ENCODE measurements around the gene KRTAP5-3.

The KRTAP5-3 gene

DNA sequence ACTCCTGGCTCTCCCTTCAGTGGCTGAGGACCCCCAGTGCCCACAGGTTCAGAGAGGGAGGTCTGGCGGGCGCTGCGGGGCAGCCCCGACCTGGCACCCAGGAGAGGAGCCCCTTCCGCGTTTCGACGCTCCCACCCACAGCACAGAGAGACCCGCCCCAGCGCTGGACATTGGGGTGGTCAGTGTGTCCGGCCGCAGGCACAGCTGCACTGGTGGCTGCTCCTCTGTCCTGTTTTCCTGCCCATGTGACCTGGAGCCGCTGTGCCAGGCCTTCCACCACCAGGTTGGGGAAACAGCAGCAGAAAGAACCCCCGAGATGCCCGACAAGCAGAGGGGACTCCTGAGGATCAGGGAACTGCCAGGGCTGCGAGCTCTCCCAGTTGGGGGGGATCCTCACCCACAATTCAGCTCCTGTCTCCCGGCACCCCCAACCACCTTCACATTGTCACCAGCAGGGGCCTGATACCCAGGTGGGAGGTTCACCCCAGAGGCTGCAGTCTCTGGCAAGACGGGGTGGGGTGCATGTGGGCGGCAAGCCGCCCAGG lies 35.0 kb upstream of the KRTAP5-3 start:
- DNase-seq (ENCODE audit: low read depth): no peak

DNA sequence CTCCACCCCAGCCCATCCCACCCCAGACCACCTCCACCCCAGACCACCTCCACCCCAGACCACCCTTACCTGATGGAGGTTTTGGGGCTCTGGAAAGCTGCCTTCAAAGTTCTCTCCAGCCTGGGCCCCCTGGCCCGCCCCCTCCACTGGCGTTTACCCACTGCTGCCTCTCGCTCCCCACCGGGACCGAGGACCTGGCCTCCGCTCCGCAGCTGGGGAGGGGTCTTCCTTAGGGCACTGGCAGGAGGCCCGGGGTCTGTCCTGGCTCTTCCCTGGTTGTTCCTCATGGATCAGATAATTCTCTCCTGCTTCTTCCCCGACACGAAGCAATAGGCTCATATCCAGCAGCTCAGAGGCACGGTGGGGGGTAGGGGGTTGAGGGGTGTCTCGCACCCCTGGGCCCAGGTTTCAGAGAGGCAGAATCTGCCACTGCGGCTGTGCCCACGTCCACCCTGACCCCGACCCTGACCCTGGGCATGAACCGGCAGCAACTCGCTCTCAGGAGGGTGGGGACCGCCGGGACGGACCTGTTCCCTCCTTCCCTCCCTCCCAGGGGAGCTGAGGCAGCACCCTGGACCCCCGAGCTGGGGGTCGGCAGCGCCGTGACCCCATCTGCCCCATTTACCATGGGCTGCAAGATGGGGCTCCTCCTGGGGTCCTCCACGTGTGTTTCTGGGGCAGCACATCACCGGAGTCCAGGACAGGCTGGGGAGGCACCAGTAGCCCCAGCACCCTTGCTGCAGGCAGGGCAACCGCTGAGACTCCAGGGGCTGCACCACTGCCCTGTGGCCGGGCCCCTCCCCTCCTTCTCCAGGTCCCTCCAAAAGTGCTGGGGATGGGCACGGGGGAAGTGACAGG lies 34.3 kb upstream of the KRTAP5-3 start:
- no peak for DNase-seq (ENCODE audit: low read depth)

GRCh38 chr11:1641096-1641495 lies 32.8 kb upstream of the KRTAP5-3 start:
- no peak for DNase-seq (ENCODE audit: low read depth)

DNA sequence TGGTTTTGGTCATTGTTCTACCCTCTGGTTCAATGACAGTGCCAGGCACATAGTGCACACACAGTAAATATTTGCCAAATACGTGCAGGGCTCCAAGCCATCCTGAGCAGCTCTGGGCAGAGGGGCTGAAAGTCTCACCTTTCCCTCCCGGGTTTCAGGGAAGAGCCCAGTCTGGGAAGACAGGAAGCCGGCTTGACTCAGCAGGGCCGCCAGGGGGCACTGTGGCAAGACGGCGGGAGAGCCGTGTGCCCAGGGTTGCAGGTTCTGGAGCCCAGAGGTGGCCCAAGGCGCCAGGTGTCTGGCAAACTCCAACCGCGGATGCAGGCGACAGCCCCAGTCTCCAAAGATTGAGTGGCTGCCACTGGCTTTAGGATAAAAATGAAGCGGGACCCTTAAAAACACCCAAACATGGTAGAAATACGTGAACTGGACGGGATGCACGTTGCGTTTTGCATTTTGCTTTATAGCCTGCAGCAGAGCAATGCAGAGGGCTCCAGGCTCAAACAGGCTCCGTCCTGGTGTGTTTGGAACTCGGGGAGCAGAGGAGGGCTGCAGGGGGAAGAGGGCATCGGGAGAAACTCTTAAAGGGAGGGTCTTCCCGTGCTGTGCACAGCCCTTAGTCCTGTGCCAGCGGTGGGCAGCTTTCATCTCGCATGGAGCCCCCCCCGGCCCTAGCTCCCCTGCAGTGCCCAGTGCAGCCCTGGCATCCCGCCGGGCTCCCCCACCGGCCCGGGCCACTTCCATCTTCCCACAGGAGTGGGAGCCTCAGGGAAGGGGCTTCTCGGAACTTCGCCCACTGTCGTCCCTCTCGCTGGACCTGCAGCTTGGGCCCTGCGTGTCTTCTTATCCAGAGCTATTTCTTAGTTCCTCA lies 32.0 kb upstream of the KRTAP5-3 start:
- no peak for DNase-seq (ENCODE audit: low read depth)

DNA sequence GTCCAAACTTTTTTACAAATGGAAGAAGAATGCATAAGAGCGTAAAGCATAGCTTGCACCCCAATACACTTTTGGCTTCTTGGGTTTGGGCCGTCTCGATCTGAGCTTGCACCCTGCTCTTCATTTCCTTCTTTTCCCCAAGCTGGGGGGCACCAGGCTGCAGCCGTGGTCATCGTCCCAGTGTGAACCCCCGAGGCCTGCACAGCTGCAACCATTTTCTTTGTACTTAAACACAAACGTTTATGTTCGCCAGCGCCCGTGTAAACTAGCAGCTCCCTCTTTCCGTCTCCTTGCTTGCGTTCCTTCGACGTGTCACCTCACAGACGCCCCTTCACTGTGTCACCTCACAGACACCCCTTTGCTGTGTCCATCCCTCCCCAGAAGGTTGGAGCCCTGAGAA lies 31.4 kb upstream of the KRTAP5-3 start:
- DNase-seq (ENCODE audit: low read depth): no peak

DNA sequence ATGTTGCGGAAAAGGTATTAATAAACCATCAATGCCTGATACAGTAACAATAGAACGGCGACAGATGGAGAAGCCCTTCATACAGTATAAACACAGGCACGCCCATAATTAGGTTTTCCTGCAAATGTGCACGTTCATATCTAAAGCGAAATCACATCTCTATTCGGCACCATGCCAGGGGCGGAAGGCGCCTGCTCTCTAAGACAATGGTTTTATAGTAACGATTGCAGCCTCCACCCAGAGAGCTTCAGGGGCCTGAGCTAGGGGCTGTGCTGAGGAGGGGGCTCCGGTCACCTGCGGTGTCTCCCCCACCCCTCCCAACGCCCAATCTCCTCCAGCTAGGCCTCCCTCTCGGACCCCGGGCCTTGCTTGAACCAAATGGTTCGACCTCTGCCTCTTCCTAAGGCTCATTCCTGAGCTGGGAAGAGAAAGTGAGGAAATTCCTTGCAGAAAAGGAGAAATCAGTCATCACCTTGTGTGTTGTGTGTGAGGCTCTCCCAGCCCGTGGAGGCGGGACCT lies 30.9 kb upstream of the KRTAP5-3 start:
- no peak for DNase-seq (ENCODE audit: low read depth)

- no peak for DNase-seq (ENCODE audit: low read depth)
Measured at GRCh38 chr11:1638344-1638743, 30.1 kb upstream of the KRTAP5-3 start.

- no peak for DNase-seq (ENCODE audit: low read depth)
Measured at GRCh38 chr11:1637628-1638027, 29.4 kb upstream of the KRTAP5-3 start.

- DNase-seq (ENCODE audit: low read depth): no peak
Measured at GRCh38 chr11:1636291-1636950, 28.2 kb upstream of the KRTAP5-3 start.

DNA sequence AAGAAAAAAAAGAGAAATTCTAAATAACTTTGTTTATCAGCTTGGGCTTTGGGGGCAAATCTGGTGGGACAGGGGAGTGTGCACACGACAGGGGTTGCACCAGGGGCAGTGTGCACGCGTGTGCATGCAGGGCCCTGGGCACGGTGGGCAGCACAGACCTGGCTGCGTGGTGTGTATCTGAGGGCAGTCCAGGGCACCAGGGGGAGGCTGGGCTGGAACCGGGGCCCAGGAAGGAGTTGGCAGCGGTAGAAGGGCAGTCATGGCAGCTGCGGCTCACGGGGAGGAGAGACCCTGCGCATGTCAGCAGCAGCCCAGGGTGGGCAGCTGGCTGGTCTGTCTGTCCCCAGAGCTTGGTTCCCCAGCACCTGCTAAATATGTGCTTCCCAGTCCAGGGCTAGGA lies 25.6 kb upstream of the KRTAP5-3 start:
- no peak for DNase-seq (ENCODE audit: low read depth)

GRCh38 chr11:1632053-1632714 lies 23.9 kb upstream of the KRTAP5-3 start:
- DNase-seq (ENCODE audit: low read depth): no peak

DNA sequence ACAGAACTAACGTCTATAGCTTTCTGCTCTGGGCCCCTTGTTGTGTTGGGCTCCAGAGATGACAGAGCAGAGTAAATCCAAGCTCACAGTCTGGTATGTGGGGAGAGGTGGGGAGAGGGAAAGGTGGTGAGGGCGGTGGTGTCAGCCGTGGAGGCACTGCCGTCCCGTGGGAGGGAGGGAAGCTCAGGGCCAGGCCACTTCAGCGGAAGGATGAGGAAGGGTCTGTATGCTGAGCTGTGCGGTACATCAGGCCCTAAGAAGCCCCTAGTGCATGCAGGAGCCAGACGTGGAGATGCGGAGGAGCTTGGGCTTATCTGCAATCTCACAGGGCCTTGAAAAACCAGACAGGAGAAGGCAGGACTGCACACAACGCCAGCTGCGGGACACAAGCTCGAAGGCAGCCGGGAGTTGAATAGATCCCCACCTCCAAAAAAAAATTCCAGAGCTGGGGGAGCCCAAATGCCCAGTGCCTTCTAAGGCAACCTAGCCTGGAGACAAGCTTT lies 22.9 kb upstream of the KRTAP5-3 start:
- no peak for DNase-seq (ENCODE audit: low read depth)

DNA sequence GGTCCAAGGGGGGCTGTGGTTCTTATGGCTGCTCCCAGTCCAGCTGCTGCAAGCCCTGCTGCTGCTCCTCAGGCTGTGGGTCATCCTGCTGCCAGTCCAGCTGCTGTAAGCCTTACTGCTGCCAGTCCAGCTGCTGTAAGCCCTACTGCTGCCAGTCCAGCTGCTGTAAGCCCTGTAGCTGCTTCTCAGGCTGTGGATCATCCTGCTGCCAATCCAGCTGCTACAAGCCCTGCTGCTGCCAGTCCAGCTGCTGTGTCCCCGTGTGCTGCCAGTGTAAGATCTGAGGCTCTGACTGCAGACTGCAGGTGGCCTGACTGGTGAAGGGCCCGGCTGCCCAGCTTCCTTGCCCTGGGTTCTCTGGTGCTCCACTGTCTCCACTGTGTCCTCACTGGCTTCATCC lies 22.0 kb upstream of the KRTAP5-3 start:
- no peak for DNase-seq (ENCODE audit: low read depth)

GRCh38 chr11:1629326-1630185 lies 21.3 kb upstream of the KRTAP5-3 start, which contains the start of gene KRTAP5-5:
TSS of gene KRTAP5-5 (plus strand) at chr11:1629775. CDS start at chr11:1629841, 66 bp downstream.
- no peak for DNase-seq (ENCODE audit: low read depth)

GRCh38 chr11:1628506-1629325 lies 20.5 kb upstream of the KRTAP5-3 start:
- peak; percentile 42 for DNase-seq (ENCODE audit: low read depth)

DNA sequence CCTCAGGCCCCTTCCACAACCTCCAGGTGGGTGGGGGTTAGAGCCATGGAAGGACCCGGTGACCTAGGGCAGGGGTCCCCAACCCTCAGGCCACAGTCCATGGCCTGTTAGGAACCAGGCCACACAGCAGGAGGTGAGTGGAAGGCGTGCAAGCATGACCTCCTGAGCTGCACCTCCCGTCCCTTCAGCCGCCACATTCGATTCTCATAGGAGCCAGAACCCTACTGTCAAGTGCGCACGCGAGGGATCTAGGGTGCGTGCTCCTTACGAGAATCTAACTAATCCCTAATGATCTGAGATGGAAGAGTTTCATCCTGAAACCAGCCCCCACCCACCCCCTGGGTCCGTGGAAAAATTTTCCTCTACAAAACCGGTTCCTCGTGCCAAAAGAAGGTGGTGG lies 17.3 kb upstream of the KRTAP5-3 start:
- DNase-seq (ENCODE audit: low read depth): no peak

DNA sequence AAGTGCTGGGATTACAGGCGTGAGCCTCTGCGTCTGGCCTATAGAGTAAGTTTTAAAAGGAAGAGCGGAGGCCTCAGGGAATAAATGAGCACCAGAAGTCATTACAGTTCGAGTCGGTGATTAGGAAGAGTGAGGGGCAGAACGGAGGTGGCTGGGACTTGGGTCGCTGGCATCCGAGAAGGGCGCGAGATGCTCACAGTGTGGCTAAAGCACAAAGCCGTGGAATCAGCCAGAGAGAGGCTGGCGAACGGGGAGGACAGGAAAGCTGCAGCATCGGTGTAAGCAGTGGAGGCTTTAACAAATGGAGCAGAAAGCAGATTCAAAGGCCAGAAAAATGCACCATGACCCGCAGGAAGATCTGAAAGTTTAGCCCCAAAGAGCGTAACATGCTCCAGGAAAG lies 16.4 kb upstream of the KRTAP5-3 start:
- DNase-seq (ENCODE audit: low read depth): no peak

DNA sequence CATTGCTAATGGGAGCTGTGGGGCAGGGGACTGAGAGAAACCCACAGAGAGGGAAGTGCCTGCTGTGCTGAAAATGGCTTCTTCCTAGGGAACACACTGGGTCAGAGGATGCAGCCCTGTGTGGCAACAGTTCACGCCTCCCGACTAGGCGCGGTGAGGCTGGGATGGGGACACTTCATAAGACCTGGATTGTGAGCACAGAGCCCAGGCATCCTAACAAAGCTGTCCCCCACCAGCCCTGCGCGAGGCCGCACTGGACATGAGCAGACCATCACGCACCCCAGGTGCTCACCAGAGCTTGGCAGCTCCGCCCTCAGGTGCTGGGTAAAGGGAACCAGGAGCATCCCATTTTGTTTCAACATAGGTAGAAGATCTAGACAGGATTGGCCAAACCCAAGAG lies 15.5 kb upstream of the KRTAP5-3 start:
- DNase-seq (ENCODE audit: low read depth): no peak

GRCh38 chr11:1622086-1622485 lies 13.8 kb upstream of the KRTAP5-3 start, which contains the start of gene KRTAP5-4:
TSS of gene KRTAP5-4 (minus strand) at chr11:1622138. CDS start at chr11:1622093, 45 bp downstream.
- DNase-seq (ENCODE audit: low read depth): no peak

Measured in T follicular helper cell (primary cell).